NCI-H2107 (cell line): ENCODE measurements around the gene CRK.
A peak's percentile ranks its signal among the peaks of the same experiment; 100 is the strongest.
"Not testable (repeated sequence)": the region's sequence is repeated elsewhere in the genome, so short reads cannot be mapped to it uniquely, and the experiment has no call there.

Experiments used
- DNase-seq: peaks from one replicate; lab custom pipeline; 2025; lab: John Stamatoyannopoulos, UW

The CRK gene

DNA sequence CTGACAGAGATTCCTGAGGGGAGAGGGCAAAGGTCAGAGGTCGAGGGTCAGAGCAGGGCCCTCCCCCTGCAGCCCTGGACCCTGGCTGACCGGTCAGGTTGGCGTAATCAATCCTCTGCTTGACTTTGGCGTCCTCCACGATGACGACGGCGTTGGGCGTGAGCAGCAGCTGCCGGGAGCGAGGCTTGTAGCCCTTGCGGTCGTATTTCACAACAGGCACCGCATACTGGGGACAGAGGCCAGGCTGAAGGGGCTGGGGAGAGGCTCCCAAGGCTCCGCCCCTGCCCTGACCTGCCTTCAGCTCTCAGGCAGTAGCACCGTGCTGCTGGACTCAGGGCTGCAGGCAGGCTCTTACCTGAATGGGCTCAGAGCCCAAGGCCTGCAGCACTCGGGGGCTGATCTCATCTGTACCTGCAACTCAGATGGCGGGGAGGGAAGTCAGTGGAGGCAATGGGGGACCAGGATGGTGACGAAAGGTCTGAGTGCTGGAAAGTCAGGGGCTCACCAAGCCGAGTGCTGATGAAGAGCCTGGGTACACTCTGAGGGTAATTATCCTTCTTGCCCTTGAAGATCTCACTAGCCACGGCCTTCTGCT, 12.0 kb upstream of the CRK start:
- DNase-seq = no peak

DNA sequence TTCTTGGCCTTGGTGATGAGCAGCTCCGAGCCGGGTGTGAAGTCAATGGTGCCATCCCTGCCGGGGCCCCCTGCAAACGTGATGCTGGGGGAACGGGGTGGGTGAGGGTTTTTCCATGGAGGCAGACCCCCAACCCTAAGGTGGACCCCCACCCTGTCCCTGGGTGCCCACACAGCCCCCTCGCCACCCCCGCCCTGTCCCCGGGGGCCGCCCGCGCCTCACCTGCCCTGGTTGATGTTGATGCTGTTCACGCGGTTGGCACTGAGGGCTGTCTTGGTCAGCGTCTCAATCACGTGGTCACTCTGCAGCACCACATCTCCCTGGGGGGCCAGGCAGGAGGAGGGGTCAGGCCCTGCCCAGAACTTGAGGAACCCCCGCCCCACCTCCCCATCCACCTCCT, 11.2 kb upstream of the CRK start:
- no peak for DNase-seq

DNA sequence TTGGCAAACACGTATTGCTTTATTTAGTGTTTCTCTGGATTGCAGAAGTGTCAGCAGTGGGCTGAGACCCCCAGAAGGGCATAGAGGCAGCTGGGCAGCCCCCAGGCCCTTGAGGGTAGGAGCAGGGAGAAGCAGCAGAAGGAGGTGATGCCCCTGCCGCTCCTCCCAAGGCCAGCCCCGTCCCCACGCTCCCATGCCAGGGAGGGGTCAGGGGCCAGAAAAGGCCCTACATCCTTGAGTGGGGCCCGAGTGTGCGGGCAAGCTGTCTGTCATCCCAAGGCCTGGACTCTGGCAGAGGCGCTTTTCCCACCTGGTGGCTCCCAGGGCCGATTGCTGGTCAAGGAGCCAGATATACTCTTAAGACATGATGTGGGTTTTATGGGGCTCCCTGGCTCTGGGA, 8.2 kb upstream of the CRK start:
- DNase-seq = no peak

DNA sequence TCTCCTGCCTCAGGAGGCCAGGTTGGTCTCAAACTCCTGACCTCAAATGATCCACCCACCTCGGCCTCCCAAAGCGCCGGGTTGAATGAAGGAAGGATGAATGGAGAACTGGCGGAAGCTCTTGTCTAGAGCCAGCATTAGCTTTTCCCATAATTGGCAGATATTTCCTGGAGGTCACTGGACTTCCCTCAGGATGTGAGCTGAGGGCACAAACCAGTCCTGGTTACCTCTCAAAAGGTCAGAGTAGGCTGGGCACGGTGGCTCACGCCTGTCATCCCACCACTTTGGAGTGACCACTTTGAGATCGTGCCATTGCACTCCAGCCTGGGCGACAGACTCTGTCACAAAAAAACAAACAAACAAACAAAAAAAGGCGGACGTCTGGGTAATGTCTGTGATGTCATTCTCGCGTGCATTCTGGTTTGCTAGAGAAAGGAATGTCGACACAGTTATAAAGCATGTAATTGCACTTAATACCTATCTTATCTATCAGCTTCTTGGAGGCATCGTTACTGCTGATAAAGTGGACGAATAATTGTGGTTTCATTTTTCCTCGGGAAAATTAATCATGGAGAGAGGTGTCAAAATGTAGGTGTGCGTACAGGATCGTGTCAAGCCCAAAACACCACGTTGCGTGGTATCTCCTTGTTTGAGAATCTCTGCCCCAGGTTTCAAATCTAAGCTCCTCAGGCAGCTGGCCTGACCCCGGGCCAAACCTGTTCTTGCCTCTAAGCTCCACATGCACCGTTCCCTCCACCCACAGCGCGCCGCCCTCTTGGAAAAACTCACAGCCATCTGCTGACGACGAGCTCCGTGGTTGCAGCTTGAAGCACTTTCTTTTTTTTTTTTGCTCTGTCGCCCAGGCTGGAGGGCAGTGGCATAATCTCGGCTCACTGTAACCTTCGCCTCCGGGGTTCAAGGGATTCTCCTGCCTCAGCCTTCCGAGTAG, 6.4 kb upstream of the CRK start:
- DNase-seq = no peak

DNA sequence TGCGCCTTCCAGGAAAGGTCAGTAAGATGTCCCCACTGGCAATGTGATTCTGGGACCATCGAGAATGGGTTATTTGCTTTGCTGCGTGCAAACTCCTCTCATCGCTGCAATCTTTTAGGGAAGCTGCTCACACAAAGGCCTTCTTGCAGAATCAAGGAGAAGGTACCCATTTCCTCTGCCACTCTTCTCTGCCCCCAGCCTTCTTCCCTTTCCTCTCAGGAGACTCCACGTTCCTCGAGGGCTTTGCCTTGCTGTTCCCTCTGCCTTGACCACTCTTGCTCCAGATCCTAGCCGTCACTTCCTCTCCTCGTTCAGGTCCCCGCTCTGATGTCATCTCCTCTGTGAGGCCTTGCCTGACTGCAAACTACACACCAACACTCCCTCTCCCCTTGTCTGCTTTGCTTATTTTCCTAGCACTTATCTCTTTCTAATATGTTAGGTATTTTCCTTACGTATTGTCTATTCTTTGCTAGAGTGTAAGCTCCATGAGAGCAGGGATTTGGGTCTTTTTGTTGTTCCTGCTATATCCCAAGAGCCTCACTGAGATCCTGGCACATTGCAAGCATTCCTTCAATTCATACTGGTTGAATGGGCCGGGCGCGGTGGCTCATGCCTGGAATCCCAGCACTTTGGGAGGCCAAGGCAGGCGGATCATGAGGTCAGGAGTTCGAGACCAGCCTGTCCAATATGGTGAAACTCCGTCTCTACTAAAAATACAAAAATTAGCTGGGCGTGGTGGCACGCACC, 5.3 kb upstream of the CRK start:
- no peak for DNase-seq

DNA sequence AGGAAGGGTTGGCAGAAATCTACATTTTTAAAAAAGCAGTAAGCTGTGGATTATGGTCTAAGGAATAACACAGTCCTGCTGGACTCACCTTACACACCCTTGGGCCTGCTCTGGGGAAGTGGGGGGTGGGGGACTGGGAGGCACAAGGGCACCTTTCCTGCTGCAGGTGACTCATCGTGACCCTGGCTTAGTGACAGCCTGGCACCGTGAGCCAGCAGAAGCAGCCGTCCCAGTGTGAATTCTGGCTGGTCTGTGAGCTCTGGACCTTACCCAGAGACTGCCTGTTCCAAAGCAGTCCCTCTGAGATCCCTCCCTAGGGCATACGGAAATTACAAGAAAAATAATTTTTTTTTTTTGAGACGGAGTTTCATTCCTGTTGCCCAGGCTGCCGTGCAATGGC, 4.2 kb upstream of the CRK start:
- DNase-seq = no peak

DNA sequence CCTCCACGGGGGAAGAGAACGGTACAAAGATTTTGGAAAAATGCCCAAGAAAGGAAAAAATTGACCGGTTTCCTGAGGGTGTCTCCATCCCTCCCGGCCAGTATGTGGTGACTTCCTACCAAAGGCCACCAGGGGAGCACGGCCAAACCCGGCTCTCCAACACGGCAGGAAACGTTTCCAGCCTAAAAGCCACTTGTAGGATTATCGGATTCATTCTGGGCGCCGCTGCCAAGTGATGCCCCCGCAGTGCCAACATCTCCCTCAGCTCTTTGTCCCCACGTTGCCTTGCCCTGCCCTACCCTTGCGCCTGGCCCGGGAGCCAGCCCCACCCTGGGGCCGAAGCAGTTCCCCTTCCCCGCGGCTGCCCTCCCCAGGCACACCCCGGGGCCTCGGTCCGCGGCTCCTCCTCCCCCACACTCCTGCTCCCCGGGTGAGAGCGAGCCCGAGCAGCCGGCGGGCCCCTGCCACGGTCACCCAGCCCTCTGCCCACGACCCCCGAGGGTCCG, 688 bp downstream of the CRK start:
- peak; percentile 8 for DNase-seq

DNA sequence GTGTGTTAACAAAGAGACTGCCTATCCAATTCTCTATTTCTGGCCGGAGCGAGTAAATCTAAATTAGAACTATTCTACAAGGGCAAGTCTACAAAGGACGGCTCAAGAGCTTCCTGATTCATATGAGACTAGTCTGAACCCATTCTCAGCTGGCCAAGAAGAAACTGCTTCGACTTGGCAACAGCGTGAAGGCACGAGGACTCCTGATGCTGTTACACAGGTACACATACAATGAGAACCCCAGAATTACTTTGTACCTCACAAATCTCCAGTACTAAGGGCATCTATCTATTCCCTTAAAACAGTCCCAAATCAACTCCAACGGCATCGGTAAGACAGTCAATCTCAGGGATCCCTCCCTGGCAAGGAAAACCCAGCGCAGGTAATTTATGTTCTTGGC, 1.5 kb downstream of the CRK start:
- DNase-seq = no peak

DNA sequence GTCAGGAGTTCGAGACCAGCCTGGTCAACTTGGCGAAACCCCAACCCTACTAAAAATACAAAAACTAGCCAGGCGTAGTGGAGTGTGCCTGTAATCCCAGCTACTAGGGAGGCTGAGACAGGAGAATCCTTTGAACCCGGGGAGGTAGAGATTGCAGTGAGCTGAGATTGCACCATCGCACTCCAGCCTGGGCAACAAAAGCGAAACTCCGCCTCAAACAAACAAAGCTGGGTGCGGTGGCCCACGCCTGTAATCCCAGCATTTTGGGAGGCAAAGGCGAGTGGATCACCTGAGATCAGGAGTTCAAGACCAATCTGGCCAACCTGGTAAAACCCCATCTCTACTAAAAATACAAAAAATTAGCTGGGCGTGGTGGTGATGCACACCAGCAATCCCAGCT, 2.3 kb downstream of the CRK start:
- DNase-seq = not testable (repeated sequence)

DNA sequence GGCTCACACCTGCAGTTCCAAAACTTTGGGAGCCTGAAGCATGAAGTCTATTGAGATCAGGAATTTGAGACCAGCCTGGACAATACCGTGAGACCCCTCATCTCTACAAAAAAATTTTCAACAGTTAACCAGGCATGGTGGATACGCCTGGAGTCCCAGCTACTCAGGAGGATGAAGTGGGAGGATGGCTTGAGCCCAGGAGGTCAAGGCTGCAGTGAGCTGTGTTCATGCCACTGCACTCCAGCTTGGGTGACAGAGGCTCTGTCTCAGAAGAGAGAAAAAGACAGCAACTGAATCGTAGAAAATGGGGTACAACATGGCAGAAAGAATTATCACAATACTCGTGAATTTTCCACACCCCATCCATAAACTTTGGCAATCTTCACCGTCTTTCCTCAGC, 3.2 kb downstream of the CRK start:
- DNase-seq = no peak

DNA sequence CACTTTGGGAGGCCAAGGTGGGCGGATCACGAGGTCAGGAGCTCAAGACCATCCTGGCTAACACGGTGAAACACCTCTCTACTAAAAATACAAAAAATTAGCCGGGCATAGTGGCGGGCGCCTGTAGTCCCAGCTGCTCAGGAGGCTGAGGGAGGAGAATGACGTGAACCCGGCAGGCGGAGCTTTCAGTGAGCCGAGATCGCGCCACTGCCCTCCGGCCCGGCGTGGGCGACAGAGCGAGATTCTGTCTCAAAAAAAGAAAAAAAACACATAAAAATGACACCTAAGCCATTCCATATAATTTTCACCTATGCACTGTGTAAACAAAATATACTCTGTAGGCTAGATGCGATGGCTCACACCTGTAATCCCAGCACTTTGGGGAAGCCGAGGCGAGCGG, 5.8 kb downstream of the CRK start:
- DNase-seq = not testable (repeated sequence)

DNA sequence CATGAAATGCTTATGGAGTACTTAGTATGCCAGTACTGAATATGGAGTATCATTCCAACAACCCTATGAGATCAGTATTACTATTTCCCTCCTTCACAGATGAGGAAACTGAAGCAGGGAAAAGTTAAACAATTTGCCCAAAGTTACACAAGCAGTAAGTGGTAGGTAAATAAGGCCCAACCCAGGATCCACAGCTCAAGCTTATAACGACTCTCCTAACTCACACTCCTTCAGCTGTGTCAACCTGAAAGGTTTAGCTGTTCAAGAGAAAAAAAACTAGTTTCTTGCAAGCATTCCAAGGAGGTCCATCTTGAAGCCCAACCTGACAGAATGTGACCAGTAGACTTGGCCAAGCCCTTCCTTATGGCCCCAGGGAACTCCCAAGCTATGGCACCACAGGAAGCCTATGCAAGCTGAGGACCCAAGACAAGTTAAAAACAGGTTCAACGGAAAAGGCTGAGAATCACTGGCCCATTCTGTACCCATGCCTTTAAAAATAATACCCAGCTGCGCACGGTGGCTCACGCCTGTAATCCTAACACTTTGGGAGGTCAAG, 6.5 kb downstream of the CRK start:
- no peak for DNase-seq

DNA sequence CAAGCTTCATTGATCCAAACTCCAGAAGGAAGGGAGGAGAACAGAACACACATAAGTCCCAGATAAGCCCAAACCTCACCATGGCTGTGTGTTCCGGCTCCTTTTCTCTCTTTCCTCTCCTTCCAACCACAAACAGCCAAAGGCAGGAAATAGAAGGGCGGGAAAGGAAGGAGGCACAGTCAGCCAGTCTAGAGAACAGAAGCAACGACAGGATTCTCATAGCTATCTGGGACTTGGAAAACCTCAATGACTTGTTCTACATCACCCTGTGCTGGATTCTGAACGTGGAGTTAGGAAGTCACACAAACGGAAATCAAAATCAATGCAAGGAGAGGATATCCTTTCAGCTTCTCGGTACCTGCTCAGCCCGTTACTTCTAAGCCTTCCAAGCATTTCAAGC, 9.0 kb downstream of the CRK start:
- no peak for DNase-seq

DNA sequence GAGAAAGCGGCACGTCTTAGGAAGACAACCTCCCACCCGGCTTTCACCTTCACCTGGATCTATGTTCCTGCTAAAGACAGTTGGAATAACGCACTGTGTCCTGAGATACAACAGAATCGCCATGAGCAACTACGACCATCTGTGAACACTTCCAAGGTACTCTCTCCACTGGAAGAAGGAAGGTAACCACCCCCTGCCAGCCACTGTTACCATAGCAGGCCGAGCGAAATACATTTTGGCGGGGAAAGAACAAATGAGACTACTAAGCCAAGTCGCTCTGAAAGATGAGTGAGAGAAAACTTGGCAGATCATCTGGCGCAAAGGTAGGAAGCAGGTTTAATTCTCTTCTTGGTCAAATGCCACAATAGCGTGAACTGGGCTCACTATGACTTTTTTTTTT, 9.8 kb downstream of the CRK start:
- DNase-seq = no peak

DNA sequence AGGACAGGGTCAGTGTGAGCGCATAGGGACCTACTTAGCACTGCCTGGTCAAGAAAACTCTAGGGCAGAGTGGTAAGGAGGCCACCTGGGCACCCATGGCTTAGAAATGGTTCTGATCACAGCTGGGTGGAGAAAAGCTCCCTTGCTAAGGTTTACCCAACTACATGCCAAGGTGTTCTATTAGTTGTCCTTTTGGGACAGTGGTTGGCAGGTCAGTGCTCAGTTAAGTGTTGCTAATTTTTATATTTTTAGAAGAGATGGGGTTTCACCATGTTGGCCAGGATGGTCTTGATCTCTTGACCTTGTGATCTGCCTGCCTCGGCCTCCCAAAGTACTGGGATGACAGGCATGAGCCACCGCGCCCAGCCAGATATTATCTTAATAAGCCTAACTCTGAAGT, 10.3 kb downstream of the CRK start:
- DNase-seq = not testable (repeated sequence)

DNA sequence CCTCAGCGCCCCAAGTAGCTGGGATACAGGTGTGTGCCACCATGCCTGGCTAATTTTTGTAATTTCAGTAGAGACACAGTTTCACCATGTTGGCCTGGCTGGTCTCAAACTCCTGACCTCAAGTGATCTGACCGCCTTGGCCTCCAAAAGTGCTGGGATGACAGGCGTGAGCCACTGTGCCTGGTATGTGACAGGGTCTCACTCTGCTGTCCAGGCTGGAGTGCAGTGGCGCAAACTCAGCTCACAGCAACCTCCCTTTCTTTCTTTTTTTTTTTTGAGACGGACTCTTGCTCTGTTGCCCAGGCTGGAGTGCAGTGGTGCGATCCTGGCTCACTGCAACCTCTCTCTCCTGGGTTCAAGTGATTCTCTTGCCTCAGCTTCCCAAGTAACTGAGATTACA, 13.3 kb downstream of the CRK start:
- not testable (repeated sequence) for DNase-seq

DNA sequence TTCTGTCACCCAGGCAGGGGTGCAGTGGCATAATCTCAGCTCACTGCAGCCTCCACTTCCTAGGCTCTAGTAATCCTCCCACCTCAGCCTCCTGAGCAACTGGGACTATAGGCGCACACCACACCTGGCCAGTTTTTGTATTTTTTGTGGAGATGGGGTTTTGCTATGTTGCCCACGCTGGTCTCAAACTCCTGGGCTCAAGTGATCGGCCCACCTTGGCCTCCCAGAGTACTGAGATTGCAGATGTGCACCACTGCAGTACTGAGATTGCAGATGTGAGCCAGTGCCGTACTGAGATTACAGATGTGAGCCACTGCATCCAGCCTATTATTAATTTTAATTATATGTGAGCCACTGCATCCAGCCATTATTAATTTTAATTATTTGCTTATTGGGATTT, 13.8 kb downstream of the CRK start:
- no peak for DNase-seq

DNA sequence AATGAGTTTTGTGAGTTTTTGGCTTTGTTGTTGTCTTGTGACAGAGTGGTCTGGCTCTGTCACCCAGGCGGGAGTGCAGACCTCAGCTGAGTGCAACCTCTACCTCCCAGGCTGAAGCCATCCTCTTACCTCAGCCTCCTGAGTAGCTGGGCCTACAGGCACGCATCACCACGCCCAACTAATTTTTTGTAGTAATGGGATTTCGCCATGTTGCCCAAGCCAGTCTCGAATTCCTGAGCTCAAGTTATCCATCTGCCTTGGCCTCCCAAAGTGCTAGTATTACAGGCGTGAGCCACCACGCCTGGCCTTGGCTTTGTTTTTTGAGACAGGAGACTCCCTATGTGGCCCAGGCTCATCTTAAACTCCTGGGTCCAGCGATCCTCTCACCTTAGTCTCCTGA, 15.1 kb downstream of the CRK start:
- no peak for DNase-seq

DNA sequence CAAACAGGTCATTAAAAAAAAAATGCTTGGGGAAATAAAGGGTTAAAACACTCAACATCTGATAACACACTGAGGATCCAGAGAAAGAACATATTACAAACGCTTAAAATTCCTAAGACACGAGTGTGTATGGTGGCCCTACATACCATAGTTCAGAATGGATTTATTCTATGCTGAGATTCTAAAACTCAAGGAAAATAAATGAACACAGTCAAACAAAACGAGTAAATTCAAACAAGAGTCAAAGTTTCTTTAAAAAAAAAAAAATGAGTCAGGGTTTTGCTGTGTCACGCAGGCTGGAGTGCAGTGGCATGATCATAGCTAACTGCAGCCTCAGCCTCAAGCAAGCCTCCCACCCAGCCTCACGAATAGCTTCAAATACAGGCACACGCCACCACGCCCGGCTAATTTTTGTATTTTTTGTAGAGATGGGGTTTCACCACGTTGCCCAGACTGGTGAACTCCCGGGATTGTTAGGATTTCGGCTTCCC, 17.4 kb downstream of the CRK start:
- DNase-seq = no peak

DNA sequence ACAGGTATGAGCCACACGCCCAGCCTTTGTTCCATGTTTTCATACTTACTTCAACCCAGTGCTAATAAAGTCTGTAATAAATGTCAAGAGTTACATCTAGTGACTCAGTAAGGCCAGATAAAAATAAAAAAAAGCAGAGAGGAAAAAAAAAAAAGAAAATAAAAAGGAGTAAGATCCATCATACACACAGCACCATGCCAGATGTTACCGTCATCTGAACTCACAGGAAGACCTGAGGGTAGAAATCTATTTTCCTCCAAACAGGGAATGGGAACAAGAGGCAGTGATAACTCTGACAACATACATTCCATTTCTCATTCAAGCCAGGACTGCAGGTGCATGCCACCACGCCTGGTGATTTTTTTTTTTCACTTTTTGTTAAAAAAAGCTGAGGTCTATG, 20.7 kb downstream of the CRK start:
- no peak for DNase-seq

DNA sequence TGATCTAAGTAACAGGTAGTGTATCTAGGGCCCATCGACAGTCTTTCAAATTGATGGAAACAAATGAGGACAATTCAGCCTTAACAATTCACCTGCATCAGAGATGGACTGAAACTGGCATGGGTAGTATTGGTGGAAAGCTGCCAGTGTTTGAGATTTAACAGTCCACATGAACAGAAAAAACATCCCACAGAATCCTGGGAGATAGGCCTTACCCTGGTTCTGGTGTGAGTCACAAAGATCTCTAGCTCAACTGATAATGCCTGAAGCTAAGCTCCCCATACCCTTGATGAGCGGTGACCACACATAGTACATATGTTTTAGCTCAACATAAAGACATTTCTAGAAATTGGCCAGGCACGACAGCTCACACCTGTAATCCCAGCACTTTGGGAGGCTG, 21.9 kb downstream of the CRK start:
- DNase-seq = no peak

DNA sequence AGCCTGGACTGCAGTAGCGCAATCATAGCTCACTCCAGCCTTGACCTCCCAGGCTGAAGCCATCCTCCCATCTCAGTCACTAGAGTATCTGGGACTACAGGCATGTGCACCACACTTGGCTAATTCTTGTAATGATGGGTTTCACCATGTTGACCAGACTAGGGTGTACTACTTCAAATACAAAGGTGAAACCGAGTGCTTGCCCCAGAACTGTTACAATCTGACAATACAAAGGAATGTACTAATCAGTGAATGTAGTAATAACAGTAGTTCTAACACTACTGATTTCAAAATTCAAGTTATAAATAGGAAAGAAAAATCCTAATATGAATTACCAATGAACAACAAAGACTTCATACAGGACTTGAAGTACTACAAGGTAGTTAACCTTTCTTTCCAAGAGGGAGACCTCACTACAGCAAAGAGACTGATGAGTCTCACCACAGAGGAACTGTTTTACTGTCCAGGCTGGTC, 24.4 kb downstream of the CRK start:
- no peak for DNase-seq
